Breast epithelium (tissue), 3 donors: ENCODE measurements around the gene NDC1.

ENCODE experiments used
- CTCF ChIP-seq, 3 donors: fragments of 450-650 bp; IDR thresholded peaks; one replicate each; pipeline ENCODE4 v1.5.1; 2016 to 2017; ENCODE audit warnings: antibody characterized with exemption in 3 of 3, mild to moderate bottlenecking in 3 of 3, moderate library complexity in 3 of 3
- POLR2A ChIP-seq: fragments of 450-650 bp; IDR thresholded peaks from one replicate; pipeline ENCODE4 v1.6.1; 2016; ENCODE audit warnings: antibody characterized with exemption, mild to moderate bottlenecking, moderate library complexity

DNA sequence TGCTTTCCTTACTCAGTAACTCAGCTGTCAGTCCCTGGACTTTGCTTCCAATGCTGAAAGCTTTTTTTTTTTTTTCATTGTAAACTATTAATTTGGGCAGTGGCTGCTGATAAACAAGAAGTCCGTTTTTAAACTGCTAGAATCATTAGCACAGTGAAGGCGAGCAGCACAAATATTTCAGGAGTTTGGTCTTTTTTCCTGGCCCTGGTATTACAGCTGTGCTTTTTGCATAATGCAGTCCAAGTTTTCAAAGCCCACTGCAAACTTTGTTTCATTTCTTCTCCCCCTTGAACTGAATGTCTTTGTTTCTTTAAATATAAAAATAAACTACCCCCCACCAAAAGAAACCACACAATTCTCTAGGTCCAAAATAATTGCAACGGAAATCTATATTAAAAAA lies 105.7 kb downstream of the NDC1 start:
- TF ChIP-seq POLR2A (no peak), CTCF (IDR thresholded peaks at IDR 0.05) (no peak)
